Keratinocyte (primary cell): Measurements from ENCODE around the gene GRB10. TPM values are rescaled to one million over a fixed set of nuclear protein-coding genes. Genes with fewer than 3 reads are reported as not detected.

Experiments used
- DNase-seq: peaks from one replicate; pipeline ENCODE4 v3.0.0-alpha.2; 2011; ENCODE audit warnings: low read depth, missing footprints, low spot score
- FAIRE-seq: peaks from 2 replicates; lab custom pipeline; 2011; peaks lifted over from hg19 to GRCh38; lab: Jason Lieb, UNC
- H2AFZ ChIP-seq: 2 replicates; pipeline ENCODE4 v1.6.0; 2012; ENCODE audit warnings: low read length, control low read depth, inconsistent platforms; ENCODE audit not compliant: control insufficient read depth
- H3K27ac ChIP-seq: 2 replicates; pipeline ENCODE4 v1.5.1; 2011; ENCODE audit warnings: low read length; ENCODE audit not compliant: control insufficient read depth, insufficient read depth
- H3K27me3 ChIP-seq: 3 replicates; pipeline ENCODE4 v1.6.0; 2011; ENCODE audit warnings: low read length; ENCODE audit not compliant: control insufficient read depth, insufficient read depth; ENCODE audit errors: extremely low read depth
- H3K36me3 ChIP-seq, 2 experiments: 2 replicates in 1 of 2; 3 replicates in 1 of 2; pipeline ENCODE4 v1.5.1; 2011; ENCODE audit warnings: low read length in 2 of 2, mild to moderate bottlenecking in 1 of 2; ENCODE audit not compliant: control insufficient read depth in 2 of 2, insufficient read depth in 2 of 2; ENCODE audit errors: extremely low read depth in 1 of 2
- H3K4me1 ChIP-seq: 3 replicates; pipeline ENCODE4 v1.5.1; 2011; ENCODE audit warnings: low read length; ENCODE audit not compliant: control insufficient read depth, insufficient read depth; ENCODE audit errors: extremely low read depth
- H3K4me2 ChIP-seq: 3 replicates; pipeline ENCODE4 v1.6.0; 2011; ENCODE audit warnings: low read depth, low read length; ENCODE audit not compliant: control insufficient read depth, insufficient read depth; ENCODE audit errors: extremely low read depth
- H3K4me3 ChIP-seq, 3 experiments: fragments of 200-600 bp in 1 of 3; sonication (generic) in 1 of 3; 2 replicates in 2 of 3; 3 replicates in 1 of 3; pipeline ENCODE4 v1.5.1; 2011 to 2016; ENCODE audit warnings: low read length in 3 of 3, mild to moderate bottlenecking in 3 of 3, control low read depth in 2 of 3, inconsistent platforms in 1 of 3, low read depth in 1 of 3, mixed read lengths in 1 of 3, mixed run types in 1 of 3, moderate library complexity in 1 of 3; ENCODE audit not compliant: control insufficient read depth in 2 of 3, insufficient read depth in 2 of 3; ENCODE audit errors: extremely low read depth in 1 of 3
- H3K79me2 ChIP-seq: 2 replicates; pipeline ENCODE4 v1.6.0; 2012; ENCODE audit warnings: low read length; ENCODE audit not compliant: control insufficient read depth, insufficient read depth
- H3K9ac ChIP-seq: 3 replicates; pipeline ENCODE4 v1.6.0; 2011; ENCODE audit warnings: low read length; ENCODE audit not compliant: control insufficient read depth, insufficient read depth; ENCODE audit errors: extremely low read depth
- H3K9me1 ChIP-seq: 3 replicates; pipeline ENCODE4 v1.6.0; 2011; ENCODE audit warnings: low read length; ENCODE audit not compliant: control insufficient read depth, insufficient read depth; ENCODE audit errors: extremely low read depth
- H3K9me3 ChIP-seq: 2 replicates; pipeline ENCODE4 v1.5.1; 2012; ENCODE audit warnings: low read depth, low read length; ENCODE audit not compliant: control insufficient read depth
- H4K20me1 ChIP-seq: 3 replicates; pipeline ENCODE4 v1.6.0; 2011; ENCODE audit warnings: low read length; ENCODE audit not compliant: control insufficient read depth, insufficient read depth; ENCODE audit errors: extremely low read depth
- CTCF ChIP-seq, 3 experiments: IDR thresholded peaks in 1 of 3; conservative IDR thresholded peaks in 1 of 3; optimal IDR thresholded peaks in 1 of 3; 2 replicates in 2 of 3; 3 replicates in 1 of 3; pipeline versions ENCODE3 to v1.5.1; 2011; ENCODE audit warnings: low read length in 3 of 3, mild to moderate bottlenecking in 3 of 3, moderate library complexity in 2 of 3, control low read depth in 1 of 3, inconsistent platforms in 1 of 3; ENCODE audit not compliant: insufficient read depth in 2 of 3; ENCODE audit errors: extremely low read depth in 1 of 3
- dilution Hi-C: fragments of 300-500 bp; cut with MboI; formaldehyde crosslinking; loops from one replicate; pipeline ENCODE4 v1.7.0; 2020; ENCODE audit warnings: low sequenced_read_pairs; ENCODE audit not compliant: extremely low pct_ligation_motif_present
- polyA plus RNA-seq, 5 experiments: library from polyadenylated mRNA; depleted of rRNA in 3 of 5; stranded (reverse) in 3 of 5; stranded (forward) in 1 of 5; unstranded in 1 of 5; fragments of >200 nt; gene quantifications; 1 replicate in 1 of 5; 2 replicates in 3 of 5; 3 replicates in 1 of 5; pipeline versions ENCODE4 v1.2.1 to v1.2.3, GENCODE V29; 2011 to 2012; ENCODE audit warnings: missing spikeins in 2 of 5, low read depth in 1 of 5, low replicate concordance in 1 of 5

Gene GRB10
- polyA plus RNA-seq, 1 donor (not counting 4 experiments of a cell fraction or from before 2014, with no cell fraction given) = 4.4 TPM

GRCh38 chr7:50693455-50694130, 89.1 kb downstream of the GRB10 start:
- no peak overlapping the region for H2AFZ ChIP-seq
- H3K9ac ChIP-seq = no peak overlapping the region
- H3K4me3 ChIP-seq = no peak overlapping the region
- no peak overlapping the region for H3K4me2 ChIP-seq
- H3K27ac ChIP-seq = no peak overlapping the region
- no peaks in the 10 kb centered on the region for H3K79me2 ChIP-seq
- no peaks in the 10 kb centered on the region for H4K20me1 ChIP-seq
- no peaks in the 10 kb centered on the region for H3K4me1 ChIP-seq
- H3K27me3 ChIP-seq = no peaks in the 10 kb centered on the region
- H3K36me3 ChIP-seq = no peaks in the 10 kb centered on the region
- dilution Hi-C loops = no loop called here
- no peak for DNase-seq
- no peak for TF ChIP-seq CTCF (optimal IDR thresholded peaks at IDR 0.05 in 1 of 3, IDR thresholded peaks at IDR 0.05 in 1 of 3, conservative IDR thresholded peaks at IDR 0.05 in 1 of 3; ENCODE audit: extremely low read depth in 1 of 3, insufficient read depth in 2 of 3, low read length in 3 of 3)
- no peak for FAIRE-seq
- H3K9me1 ChIP-seq = no peaks in the 10 kb centered on the region
- no peaks in the 10 kb centered on the region for H3K9me3 ChIP-seq

- Histone ChIP-seq H3K4me3 (no peak overlapping the region), H3K4me1 (no peaks in the 10 kb centered on the region), H2AFZ (no peak overlapping the region), H3K9ac (no peak overlapping the region), H3K4me2 (no peak overlapping the region), H3K9me3 (no peaks in the 10 kb centered on the region), H3K27me3 (no peaks in the 10 kb centered on the region), H4K20me1 (no peaks in the 10 kb centered on the region), H3K9me1 (no peaks in the 10 kb centered on the region), H3K36me3 (no peaks in the 10 kb centered on the region), H3K79me2 (no peaks in the 10 kb centered on the region), H3K27ac (no peak overlapping the region)
- no peak for TF ChIP-seq CTCF (optimal IDR thresholded peaks at IDR 0.05 in 1 of 3, IDR thresholded peaks at IDR 0.05 in 1 of 3, conservative IDR thresholded peaks at IDR 0.05 in 1 of 3; ENCODE audit: extremely low read depth in 1 of 3, insufficient read depth in 2 of 3, low read length in 3 of 3)
- DNase-seq (no peak), FAIRE-seq (no peak)
- dilution Hi-C loops = no loop called here
Observed at GRCh38 chr7:50690541-50691011, 92.1 kb downstream of the GRB10 start.
